NCI-H510A (cell line): ENCODE results near the gene CTIF.

Experiments used
- DNase-seq: peaks from one replicate; lab custom pipeline; 2025; lab: John Stamatoyannopoulos, UW

CTIF gene

DNA sequence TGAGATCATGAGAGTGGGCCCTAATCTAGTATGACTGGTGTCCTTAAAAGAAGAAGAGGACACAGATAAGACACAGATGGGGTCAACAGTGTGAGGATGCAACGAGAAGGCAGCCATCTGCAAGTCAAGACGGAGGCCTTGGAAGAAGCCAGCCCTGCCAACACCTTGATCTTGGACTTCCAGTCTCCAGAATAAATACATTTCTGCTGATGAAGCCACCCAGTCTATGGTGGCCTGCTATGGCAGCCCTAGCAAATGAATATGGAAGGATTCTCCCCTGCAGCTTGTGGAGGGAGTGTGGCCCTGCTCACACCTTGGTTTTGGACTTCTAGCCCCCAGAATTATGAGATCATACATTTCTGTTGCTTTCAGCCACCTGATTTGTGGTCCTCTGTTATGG lies 12.3 kb downstream of the CTIF start:
- DNase-seq: no peak

DNA sequence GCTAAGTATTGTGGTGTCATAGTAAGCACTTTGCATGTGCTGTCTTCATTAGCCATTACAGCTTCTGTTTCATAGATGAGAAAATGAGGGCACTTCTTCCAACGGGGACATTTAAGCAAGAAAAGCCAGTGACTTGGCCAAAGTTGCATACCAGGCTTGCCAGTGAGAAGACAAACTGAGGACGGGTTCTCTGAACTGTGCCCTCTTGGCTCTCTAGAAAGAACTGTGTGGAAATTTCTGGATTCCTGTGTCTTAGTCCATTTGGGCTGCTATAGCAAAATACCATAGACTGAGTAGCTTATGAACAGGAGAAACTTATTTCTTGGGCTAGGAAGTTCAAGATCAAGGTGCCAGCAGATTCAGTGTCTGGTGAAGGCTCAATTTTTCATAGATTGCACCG lies 13.3 kb downstream of the CTIF start:
- no peak for DNase-seq

DNA sequence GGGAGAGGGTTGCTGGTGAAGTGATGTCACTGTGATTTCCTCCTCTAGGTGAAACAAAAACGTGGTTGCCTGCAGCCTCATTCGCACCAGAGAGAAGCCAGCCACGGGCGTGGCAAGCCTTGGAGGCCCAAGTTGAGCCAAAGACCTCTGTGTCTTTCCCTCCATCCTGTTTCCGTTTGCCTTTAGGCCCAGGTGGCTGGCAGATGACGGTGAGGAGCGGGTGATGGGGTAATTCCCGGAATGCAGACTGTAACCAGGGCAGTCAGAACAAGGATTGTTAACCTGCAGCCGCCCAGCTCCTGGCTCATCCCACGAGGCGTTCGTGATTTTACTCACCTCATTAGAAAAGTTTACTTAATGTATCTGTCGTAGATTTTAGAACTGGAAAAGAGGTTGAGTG lies 14.4 kb downstream of the CTIF start:
- no peak for DNase-seq

DNA sequence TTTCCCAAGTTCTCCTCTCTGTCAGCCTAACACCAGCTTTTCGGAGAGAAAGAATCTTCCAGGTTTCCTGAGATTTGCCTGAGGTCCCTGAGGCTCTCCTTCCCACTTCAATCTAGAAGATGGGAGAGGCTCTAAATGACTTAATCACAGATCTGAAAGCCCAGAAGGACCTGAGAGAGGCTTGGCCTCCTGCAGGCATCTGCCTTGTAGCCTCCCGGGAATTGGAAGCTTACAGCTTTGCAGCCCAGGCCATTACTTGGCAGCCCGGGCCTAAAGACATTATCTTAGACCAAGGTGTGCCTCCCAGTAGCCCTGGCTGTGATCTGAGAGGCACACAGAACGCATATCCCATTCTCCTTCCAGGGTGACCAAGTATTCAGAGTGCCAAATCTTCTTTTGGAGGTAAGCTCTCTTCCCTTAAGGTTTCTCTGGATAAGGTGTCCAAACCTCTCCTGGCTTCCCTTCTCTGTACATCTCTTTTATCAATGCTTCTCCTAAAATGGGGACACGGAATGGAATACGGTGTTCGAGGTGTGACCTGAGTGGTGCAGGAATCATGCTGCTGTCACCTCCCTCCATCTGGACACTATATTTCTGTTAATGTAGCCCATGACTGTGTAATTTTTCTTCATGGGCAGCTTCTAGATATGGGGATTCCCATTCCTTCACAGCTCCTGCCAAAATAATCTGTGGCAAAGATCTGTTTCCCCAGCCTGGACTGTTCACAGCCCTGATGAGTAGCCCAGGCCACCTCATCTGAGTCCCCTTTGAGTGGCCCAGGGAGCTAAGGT lies 16.0 kb downstream of the CTIF start:
- no peak for DNase-seq

DNA sequence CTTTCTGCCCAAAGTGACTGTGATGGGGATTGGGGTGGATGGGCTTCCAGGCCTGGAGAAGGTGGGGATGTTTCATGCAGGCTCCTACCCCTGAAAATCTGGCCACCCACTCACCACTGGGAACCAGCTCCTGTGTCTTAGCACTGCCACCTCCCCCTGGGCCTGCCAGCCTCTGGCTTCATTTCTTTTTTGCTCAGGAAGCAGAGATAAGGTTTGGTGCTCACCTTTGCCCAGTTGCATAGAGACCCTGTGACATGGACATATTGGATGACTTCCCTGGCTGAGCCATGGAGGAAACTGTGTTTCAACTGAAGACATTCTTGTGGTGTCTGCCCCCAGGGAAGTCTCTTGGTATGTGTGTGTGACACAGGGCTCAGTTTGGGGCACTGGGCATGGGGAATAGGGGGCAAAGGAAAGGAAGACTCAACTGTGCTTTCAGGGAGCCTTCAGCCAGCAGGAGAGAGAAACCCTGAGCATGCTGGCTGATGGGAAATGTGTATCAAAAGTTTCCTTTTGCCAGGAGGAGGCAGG lies 16.7 kb downstream of the CTIF start:
- no peak for DNase-seq

DNA sequence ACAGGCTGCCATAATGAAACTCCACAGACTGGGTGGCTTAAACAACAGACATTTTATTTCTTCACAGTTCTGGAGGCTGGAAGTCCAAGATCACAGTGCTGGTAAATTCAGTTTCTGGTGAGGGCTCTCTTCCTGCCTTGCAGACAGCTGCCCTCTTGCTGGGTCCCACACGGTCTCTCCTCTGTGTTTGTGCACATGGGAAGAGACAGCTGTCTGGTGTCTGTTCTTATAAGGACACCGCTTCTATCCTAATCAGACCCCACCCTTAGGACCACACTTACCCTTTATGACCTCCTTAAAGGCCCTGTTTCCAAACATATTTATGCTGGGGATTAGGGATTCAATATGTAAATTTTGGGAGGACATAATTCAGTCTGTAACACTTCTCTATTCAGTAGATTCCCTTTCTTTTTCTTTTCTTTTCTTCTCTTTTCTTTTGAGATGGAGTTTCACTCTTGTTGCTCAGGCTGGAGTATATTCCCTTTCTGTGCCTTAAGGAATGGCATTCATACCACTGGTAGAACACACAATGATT lies 18.9 kb downstream of the CTIF start:
- DNase-seq: no peak

DNA sequence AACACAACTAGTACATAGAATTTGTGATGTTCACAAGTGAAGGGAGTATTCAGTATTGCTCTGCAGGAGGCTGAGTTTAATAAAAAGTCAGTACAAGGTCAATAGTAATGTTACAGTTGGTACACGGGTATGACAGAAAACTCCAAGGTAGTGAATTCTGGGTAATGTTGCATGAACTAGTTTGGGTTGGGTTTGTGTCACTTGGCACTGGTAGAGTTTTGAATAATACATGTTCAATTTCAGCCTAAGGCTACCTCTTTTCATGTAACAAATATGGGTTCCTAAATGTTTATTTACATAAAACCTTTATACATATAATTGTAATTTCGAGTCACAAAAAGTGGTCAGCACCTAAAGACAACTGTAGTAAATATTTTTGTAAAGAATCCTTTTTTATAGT lies 19.4 kb downstream of the CTIF start:
- DNase-seq: no peak

DNA sequence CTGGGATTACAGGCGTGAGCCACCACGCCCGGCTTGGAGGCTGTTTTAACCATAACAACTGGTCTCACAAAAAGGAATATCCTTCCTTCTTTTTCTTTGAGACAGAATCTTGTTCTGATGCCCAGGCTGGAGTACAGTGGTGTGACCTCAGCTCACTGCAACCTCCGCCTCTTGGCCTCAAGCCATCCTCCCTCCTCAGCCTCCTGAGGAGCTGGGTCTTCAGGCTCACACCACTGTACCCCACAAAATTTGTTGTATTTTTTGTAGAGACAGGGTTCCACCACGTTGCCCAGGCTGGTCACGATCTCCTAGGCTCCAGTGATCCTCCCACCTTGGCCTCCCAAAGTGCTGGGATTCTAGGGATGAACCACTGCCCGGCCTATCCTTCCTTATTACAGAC lies 21.7 kb downstream of the CTIF start:
- no peak for DNase-seq

DNA sequence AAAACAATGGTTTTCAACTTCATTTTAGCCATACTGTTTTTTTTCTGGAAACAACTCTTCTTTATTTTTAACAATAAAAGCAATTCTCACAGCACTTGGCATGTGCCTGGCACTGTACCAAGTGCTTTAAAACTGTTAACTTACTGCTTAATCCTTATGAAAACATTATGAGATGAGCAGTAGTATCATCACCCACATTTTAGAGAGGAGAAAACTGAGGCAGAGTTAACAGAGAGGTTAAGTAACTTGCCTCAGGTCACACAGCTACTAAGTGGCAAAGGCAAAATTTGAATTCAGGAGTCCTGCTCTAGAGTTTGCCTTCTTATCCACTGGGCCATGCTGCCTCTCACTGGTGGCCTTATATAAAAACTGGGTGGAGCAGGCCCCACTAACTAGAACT lies 23.2 kb downstream of the CTIF start:
- DNase-seq: no peak

DNA sequence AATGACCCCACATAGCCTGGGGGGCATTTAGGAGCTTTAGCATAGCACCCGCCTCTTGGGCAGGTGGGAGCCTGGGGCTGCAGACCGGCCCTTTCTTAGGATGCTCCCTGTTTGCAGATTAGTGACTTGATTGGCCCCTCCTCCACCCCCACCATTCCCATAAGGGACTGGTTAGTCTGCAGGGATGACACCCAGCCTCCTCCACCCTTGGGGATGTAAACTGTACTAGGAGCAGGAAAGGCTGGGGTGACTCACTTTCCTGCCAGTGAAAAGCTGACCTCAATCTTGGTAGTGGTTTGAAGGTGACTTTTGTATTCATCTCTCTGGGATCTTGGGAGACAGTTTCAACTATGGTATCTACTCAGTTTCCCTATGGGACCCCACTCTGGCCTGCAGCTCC lies 24.2 kb downstream of the CTIF start:
- DNase-seq: no peak

DNA sequence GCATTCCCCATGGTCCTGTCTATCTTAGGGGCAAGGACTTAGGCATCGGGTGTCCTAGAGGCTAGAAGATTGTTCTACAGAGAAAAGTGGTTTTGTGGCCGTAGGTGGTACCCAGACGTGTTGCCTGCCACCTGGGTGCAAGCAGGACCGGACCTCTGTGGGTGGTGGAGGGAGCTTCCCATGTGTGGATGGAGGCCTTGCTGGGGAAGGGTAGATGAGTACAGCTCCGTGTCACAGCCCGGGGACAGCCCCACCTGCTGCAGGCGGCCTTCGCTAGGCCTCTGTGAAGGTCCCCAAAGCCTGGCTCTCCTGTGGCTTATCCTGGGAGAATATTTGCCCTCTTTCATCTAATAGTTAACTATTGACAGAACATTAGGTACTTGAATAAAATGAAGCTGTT lies 25.3 kb downstream of the CTIF start:
- DNase-seq: no peak

DNA sequence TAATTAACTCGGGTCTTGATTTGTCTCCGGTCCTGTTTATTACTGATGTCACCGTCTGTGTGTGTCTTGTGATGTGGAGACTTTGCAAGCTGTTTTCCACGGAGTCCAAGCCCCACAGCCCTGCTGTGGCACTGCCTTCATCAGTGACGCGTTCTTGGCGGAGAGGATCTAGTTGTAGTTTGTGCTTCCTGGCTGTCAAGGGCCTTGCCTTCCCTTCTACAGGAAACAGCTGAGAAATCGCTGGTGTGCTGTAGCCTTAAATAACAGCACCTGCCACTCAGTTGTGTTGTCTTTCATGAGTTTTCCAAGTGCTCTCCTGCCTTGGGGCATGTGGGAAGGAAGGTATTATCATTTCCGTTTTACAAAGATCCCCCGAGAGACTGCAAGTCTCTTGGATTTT lies 26.3 kb downstream of the CTIF start:
- no peak for DNase-seq

DNA sequence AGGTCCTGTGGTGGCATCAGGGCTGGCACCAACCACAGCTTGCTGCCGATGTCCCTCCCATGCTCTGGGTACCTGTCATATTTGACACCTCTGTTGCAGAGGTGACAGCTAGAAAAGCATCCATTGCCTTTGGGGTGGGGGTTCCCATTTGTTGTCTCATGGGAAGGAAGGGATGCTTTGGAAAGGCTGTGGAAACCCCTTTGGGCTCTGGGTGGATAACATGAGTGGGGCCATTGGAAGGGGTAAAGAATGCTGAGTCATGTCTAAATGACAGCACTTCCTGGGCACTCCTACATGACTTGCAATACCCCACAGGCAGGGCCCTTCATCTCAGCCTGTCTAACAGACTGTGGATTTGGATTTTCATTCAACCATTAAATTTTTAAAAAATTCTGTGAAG lies 27.8 kb downstream of the CTIF start:
- no peak for DNase-seq

DNA sequence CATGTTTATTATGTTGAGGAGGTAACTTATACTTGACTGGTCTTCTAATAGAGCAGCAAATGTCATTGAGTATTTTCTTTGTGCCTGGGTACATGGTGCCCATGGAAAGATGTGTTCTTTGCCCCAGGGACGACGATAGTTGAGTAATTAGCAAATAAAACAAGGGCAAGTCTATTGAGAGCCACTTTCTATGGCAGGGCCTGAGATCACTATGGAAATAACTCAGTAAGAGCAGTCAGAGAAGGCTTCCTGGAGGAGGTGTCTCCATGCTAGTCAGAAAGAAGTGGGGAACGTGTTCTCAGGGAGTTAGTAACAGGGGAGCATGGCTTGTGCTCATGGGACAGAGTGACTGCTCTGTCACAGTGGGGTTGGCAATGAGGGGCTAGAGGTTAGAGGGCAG lies 28.6 kb downstream of the CTIF start:
- DNase-seq: no peak

DNA sequence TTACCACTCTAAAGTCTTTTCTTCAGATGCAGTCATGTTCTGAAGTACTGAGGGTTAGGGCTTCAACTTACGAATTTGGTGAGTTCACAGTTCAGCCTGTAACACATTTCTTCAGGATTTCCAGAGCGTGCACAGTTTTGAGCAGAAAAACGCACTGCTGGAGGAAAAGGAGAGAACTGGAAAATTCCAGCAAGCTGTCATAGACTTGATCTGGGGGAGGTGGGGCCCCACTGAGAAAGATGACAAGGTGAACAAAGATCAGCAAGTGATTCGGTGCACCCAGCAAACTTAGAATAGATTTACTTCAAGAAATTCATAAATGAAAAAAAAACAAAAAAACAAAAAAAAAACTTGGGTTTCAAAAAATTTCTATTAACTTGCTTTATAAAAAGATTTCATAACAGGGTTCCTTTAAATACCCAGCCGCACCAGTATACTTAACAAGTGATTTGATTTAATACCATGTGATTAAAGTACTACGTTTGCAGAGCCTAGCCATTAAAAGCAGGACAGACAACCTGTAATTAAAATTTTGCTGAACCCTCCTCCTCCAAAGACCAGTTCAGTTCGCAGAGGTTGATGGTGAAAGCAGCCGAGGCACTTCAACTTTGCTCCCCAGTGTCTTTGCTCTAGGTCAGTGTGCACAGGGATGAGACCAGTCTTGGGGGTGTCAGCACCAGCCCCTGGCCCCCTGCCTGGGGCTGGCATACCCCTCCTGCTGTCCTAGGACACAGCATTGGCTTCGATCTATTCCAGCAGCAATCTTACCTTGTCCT lies 30.5 kb downstream of the CTIF start:
- DNase-seq: no peak

DNA sequence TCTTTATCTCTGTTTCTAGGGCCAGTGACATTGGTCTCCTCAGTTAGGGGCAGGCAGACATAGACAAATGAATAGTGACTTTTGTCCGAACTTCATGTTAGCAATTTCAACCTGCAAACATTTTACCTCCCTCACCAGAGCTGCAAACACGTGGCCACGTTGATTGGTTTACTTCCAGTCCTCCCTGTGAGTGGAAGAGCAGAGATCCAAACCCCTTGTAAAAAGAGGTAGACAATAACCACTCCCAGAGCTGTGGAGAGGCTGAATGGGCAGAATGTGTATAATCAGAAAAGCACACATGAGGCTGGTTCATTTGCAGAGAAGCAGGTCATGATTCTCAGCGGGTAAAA lies 31.1 kb downstream of the CTIF start:
- no peak for DNase-seq

DNA sequence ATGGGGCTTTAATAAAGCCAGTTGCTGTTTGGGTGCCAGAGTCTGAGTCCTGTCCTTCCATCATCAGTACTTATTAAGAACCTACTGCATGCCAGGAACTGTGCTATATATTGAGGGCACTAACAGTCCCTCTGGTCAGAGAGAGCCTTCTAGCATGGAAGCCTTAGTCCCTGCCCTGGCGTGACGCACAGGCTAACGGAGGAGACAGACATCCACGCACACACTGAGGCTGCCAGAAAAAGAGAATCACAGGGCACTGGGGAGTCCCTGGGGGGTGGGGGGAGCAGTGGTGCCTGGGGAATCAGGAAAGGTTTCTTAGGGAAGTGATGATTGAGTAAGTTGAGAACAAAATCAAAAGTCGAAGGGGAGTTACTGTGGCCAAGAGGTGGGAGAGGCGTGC lies 31.5 kb downstream of the CTIF start:
- DNase-seq: no peak

DNA sequence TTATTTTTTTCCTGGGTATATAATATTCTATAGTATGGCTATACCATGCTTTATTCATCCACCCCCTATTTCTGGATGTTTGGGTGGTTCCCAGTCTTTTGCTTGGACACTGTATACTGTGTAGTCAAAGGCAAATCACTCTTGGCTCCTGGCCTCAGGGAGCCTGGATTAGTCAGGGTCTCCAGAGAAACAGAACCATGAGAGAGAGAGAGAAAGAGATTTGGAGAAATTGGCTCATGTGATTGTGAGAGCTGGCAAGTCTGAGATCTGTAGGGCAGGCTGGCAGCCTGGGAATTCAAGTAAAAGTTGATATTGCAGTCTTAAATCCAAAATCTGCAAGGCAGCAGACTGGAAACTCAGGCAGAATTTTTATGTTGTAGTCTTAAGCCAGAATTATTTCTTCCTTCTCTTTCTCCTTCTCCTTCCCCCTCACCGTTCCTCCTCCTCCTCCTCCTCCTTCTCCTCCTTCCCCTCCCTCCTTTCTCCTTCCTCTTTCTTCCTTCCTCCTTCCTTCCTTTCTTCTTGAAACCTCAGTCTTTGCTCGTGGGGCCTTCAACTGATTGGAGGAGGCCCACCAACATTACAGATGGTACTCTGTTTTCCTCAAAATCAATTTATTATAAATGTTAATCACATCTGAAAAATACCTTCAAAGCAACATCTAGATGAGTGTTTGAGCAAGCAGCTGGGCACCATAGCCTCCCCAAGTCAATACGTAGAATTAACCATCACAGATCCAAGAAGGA lies 33.0 kb downstream of the CTIF start:
- no peak for DNase-seq

DNA sequence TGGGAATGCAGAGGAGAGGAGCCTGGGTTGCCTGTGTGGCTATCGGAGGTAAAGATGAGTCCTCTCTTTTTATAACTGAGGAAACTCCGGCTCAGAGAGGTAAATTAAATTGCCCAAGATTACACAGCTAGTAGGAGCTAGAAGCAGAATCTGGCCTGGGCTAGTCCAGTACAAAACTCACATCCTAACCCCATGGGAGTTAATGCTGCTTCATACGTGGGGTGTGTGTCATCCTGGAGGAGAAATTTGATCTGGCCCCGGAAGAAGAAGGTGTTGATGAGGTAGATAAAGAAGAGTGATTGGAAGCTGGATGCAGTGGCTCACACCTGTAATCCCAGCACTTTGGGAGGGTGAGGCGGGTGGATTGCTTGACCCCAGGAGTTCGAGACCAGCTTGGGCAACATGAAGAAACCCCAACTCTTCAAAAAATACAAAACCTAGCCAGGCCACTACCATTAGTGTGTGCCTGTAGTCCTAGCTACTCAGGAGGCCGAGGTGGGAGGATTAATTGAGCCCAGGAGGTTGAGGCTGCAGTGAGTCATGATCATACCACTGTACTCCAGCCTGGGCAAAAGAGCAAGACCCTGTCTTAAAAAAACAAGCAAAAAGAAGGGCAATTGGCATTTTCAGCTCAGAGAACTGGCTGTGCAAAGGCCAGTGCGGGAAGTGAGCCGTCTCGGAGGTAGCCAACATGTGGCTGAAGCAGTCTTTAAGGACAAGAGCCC lies 33.7 kb downstream of the CTIF start:
- no peak for DNase-seq

DNA sequence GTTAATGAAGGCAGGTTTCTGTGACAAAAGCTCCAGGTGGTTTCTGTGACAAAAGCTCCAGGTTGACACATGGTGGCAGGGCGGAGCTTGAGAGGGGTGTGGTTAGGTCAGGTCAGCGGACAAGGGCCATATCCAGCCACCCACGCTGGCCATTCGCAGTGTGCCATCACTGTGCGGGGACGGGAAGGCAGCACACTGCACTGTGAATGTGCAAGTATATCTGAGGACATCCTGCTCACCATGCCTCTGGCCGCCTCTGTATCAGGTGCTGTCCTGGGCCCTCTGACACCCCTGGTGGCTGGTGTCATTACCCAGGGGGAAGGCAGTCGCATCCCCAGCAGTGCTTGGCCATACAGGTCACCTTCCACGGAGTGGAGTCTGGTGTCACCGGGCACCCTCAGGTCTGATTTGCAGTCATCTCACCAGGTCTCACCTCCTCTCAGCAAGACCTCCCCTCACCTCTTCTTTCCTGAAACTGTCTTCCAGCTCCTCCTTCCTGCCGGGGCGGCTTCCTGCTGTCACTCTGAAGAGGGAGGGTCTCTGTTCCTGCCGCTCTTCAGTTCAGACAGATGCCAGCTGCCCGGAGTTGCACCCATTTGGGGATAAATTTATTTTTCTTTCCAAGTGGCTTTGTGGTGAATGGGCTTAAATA lies 34.9 kb downstream of the CTIF start:
- DNase-seq: no peak

DNA sequence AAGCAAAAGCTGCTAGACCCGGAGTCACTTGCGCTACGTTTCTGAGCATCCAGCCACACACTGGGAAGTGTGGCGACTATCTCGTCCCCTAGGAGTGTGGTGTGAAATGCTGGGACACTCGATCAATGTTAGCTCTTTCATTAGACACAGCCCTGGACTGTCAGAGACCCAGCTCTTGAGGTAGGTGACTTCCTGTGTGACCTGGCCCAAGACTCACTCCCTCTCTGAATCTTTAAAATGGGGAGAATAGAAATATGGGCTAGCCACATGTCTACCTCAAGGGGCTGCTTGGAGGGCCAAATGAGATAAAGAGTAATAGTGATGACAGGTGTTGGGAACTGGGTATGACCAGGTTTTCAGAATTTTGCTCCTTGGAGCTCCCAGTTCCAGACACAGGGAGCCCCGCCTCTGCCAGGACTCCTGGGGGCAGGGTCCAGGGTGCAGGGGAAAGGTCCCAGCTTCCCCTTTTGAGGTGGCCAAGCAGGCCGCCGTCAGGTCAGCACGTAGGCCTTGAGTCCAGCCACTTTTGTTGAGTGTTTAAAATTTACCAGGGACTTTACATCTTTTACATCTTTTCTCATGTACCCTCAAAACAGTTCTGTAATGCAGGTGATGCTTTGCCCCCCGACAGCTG lies 36.0 kb downstream of the CTIF start:
- DNase-seq: no peak
